HG02840 (cell line): ENCODE data around the gene PPIL4.
A peak's percentile ranks its signal among the peaks of the same experiment; 100 is the strongest.

Experiments
- ATAC-seq: cut with Tn5 transposase; IDR thresholded peaks from one replicate; pipeline ENCODE4 v1.9.1; 2021; ENCODE audit warnings: mild to moderate bottlenecking, moderate library complexity, moderate number of reproducible peaks; ENCODE audit not compliant: unreplicated experiment, low FRiP score

The PPIL4 gene

GRCh38 chr6:149545754-149546471 lies at the start of gene PPIL4:
Gene PPIL4, minus strand, starts transcription at chr6:149546043. Its CDS starts 38 bp downstream, at chr6:149546005.
- ATAC-seq = peak; percentile 89

GRCh38 chr6:149593408-149593807 lies 47.6 kb upstream of the PPIL4 start:
- ATAC-seq = no peak

- ATAC-seq = no peak
Observed at GRCh38 chr6:149592983-149593382, 47.1 kb upstream of the PPIL4 start.

GRCh38 chr6:149586149-149586548 lies 40.3 kb upstream of the PPIL4 start:
- ATAC-seq = no peak

- ATAC-seq = no peak
Observed at GRCh38 chr6:149581349-149581748, 35.5 kb upstream of the PPIL4 start.

GRCh38 chr6:149580880-149581279 lies 35.0 kb upstream of the PPIL4 start:
- ATAC-seq = no peak

- no peak for ATAC-seq
Observed at GRCh38 chr6:149567945-149568585, 22.2 kb upstream of the PPIL4 start.

- no peak for ATAC-seq
Observed at GRCh38 chr6:149567194-149567586, 21.3 kb upstream of the PPIL4 start.

GRCh38 chr6:149566410-149567193 lies 20.8 kb upstream of the PPIL4 start:
- peak; percentile 24 for ATAC-seq

- peak; percentile 91 for ATAC-seq
Observed at GRCh38 chr6:149565527-149566409, 19.9 kb upstream of the PPIL4 start, which contains the start of gene GINM1. Gene GINM1, plus strand, starts transcription at chr6:149566375. Its CDS starts 40 bp downstream, at chr6:149566415.

GRCh38 chr6:149563928-149564325 lies 18.1 kb upstream of the PPIL4 start:
- ATAC-seq = no peak

- ATAC-seq = no peak
Observed at GRCh38 chr6:149563203-149563927, 17.5 kb upstream of the PPIL4 start.

- ATAC-seq = no peak
Observed at GRCh38 chr6:149560736-149561135, 14.9 kb upstream of the PPIL4 start.

GRCh38 chr6:149559389-149559788 lies 13.5 kb upstream of the PPIL4 start:
- no peak for ATAC-seq

GRCh38 chr6:149558029-149558428 lies 12.2 kb upstream of the PPIL4 start:
- ATAC-seq = no peak

GRCh38 chr6:149551920-149552319 lies 6.1 kb upstream of the PPIL4 start:
- no peak for ATAC-seq

GRCh38 chr6:149545258-149545753 lies 537 bp downstream of the PPIL4 start:
- ATAC-seq = peak; percentile 4

GRCh38 chr6:149544646-149545257 lies 1.1 kb downstream of the PPIL4 start:
- ATAC-seq = no peak

GRCh38 chr6:149541139-149541538 lies 4.7 kb downstream of the PPIL4 start:
- ATAC-seq = no peak
